Keratinocyte (primary cell): ENCODE data around the gene HCST. TPM values are rescaled to one million over a fixed set of nuclear protein-coding genes. Genes with fewer than 3 reads are reported as not detected.

Source experiments
- DNase-seq: peaks from one replicate; pipeline ENCODE4 v3.0.0-alpha.2; 2011; ENCODE audit warnings: low read depth, missing footprints, low spot score
- FAIRE-seq: peaks from 2 replicates; lab custom pipeline; 2011; peaks lifted over from hg19 to GRCh38; lab: Jason Lieb, UNC
- H2AFZ ChIP-seq: 2 replicates; pipeline ENCODE4 v1.6.0; 2012; ENCODE audit warnings: low read length, control low read depth, inconsistent platforms; ENCODE audit not compliant: control insufficient read depth
- H3K27ac ChIP-seq: 2 replicates; pipeline ENCODE4 v1.5.1; 2011; ENCODE audit warnings: low read length; ENCODE audit not compliant: control insufficient read depth, insufficient read depth
- H3K27me3 ChIP-seq: 3 replicates; pipeline ENCODE4 v1.6.0; 2011; ENCODE audit warnings: low read length; ENCODE audit not compliant: control insufficient read depth, insufficient read depth; ENCODE audit errors: extremely low read depth
- H3K36me3 ChIP-seq, 2 experiments: 2 replicates in 1 of 2; 3 replicates in 1 of 2; pipeline ENCODE4 v1.5.1; 2011; ENCODE audit warnings: low read length in 2 of 2, mild to moderate bottlenecking in 1 of 2; ENCODE audit not compliant: control insufficient read depth in 2 of 2, insufficient read depth in 2 of 2; ENCODE audit errors: extremely low read depth in 1 of 2
- H3K4me1 ChIP-seq: 3 replicates; pipeline ENCODE4 v1.5.1; 2011; ENCODE audit warnings: low read length; ENCODE audit not compliant: control insufficient read depth, insufficient read depth; ENCODE audit errors: extremely low read depth
- H3K4me2 ChIP-seq: 3 replicates; pipeline ENCODE4 v1.6.0; 2011; ENCODE audit warnings: low read depth, low read length; ENCODE audit not compliant: control insufficient read depth, insufficient read depth; ENCODE audit errors: extremely low read depth
- H3K4me3 ChIP-seq, 3 experiments: fragments of 200-600 bp in 1 of 3; sonication (generic) in 1 of 3; 2 replicates in 2 of 3; 3 replicates in 1 of 3; pipeline ENCODE4 v1.5.1; 2011 to 2016; ENCODE audit warnings: low read length in 3 of 3, mild to moderate bottlenecking in 3 of 3, control low read depth in 2 of 3, inconsistent platforms in 1 of 3, low read depth in 1 of 3, mixed read lengths in 1 of 3, mixed run types in 1 of 3, moderate library complexity in 1 of 3; ENCODE audit not compliant: control insufficient read depth in 2 of 3, insufficient read depth in 2 of 3; ENCODE audit errors: extremely low read depth in 1 of 3
- H3K79me2 ChIP-seq: 2 replicates; pipeline ENCODE4 v1.6.0; 2012; ENCODE audit warnings: low read length; ENCODE audit not compliant: control insufficient read depth, insufficient read depth
- H3K9ac ChIP-seq: 3 replicates; pipeline ENCODE4 v1.6.0; 2011; ENCODE audit warnings: low read length; ENCODE audit not compliant: control insufficient read depth, insufficient read depth; ENCODE audit errors: extremely low read depth
- H3K9me1 ChIP-seq: 3 replicates; pipeline ENCODE4 v1.6.0; 2011; ENCODE audit warnings: low read length; ENCODE audit not compliant: control insufficient read depth, insufficient read depth; ENCODE audit errors: extremely low read depth
- H3K9me3 ChIP-seq: 2 replicates; pipeline ENCODE4 v1.5.1; 2012; ENCODE audit warnings: low read depth, low read length; ENCODE audit not compliant: control insufficient read depth
- H4K20me1 ChIP-seq: 3 replicates; pipeline ENCODE4 v1.6.0; 2011; ENCODE audit warnings: low read length; ENCODE audit not compliant: control insufficient read depth, insufficient read depth; ENCODE audit errors: extremely low read depth
- CTCF ChIP-seq, 3 experiments: IDR thresholded peaks in 1 of 3; conservative IDR thresholded peaks in 1 of 3; optimal IDR thresholded peaks in 1 of 3; 2 replicates in 2 of 3; 3 replicates in 1 of 3; pipeline versions ENCODE3 to v1.5.1; 2011; ENCODE audit warnings: low read length in 3 of 3, mild to moderate bottlenecking in 3 of 3, moderate library complexity in 2 of 3, control low read depth in 1 of 3, inconsistent platforms in 1 of 3; ENCODE audit not compliant: insufficient read depth in 2 of 3; ENCODE audit errors: extremely low read depth in 1 of 3
- EZH2 ChIP-seq: IDR thresholded peaks from one replicate; pipeline ENCODE4 v1.6.1; 2012; ENCODE audit warnings: inconsistent platforms, mild to moderate bottlenecking, low read length, moderate library complexity
- dilution Hi-C: fragments of 300-500 bp; cut with MboI; formaldehyde crosslinking; loops from one replicate; pipeline ENCODE4 v1.7.0; 2020; ENCODE audit warnings: low sequenced_read_pairs; ENCODE audit not compliant: extremely low pct_ligation_motif_present
- polyA plus RNA-seq, 5 experiments: library from polyadenylated mRNA; depleted of rRNA in 3 of 5; stranded (reverse) in 3 of 5; stranded (forward) in 1 of 5; unstranded in 1 of 5; fragments of >200 nt; gene quantifications; 1 replicate in 1 of 5; 2 replicates in 3 of 5; 3 replicates in 1 of 5; pipeline versions ENCODE4 v1.2.1 to v1.2.3, GENCODE V29; 2011 to 2012; ENCODE audit warnings: missing spikeins in 2 of 5, low read depth in 1 of 5, low replicate concordance in 1 of 5

The HCST gene
- polyA plus RNA-seq, 1 donor (not counting 4 experiments of a cell fraction or from before 2014, with no cell fraction given) = 0.25 TPM

- H3K36me3 ChIP-seq = no peaks in the 10 kb centered on the region
- H3K4me2 ChIP-seq = no peak overlapping the region
- no peak for FAIRE-seq
- H2AFZ ChIP-seq = no peak overlapping the region
- H3K27ac ChIP-seq = no peak overlapping the region
- dilution Hi-C loops = no loop called here
- no peaks in the 10 kb centered on the region for H4K20me1 ChIP-seq
- no peaks in the 10 kb centered on the region for H3K27me3 ChIP-seq
- H3K9ac ChIP-seq = no peak overlapping the region
- DNase-seq = no peak
- H3K9me1 ChIP-seq = no peaks in the 10 kb centered on the region
- H3K79me2 ChIP-seq = peaks cover 5% of the 10 kb centered on the region
- TF ChIP-seq EZH2 (no peak), CTCF (optimal IDR thresholded peaks at IDR 0.05 in 1 of 3, IDR thresholded peaks at IDR 0.05 in 1 of 3, conservative IDR thresholded peaks at IDR 0.05 in 1 of 3; ENCODE audit: extremely low read depth in 1 of 3, insufficient read depth in 2 of 3, low read length in 3 of 3) (no peak)
- H3K4me3 ChIP-seq = no peak overlapping the region
- H3K4me1 ChIP-seq = peaks cover 16% of the 10 kb centered on the region
- H3K9me3 ChIP-seq = no peaks in the 10 kb centered on the region
These were observed 30.1 kb downstream of the HCST start for GRCh38 chr19:35932291-35932936.

- Histone ChIP-seq H3K79me2 (peaks cover 9% of the 10 kb centered on the region), H3K9me3 (no peaks in the 10 kb centered on the region), H3K36me3 (peaks cover 0 to 1% of the 10 kb centered on the region in 2 experiments), H3K27me3 (no peaks in the 10 kb centered on the region), H3K27ac (no peak within 1 kb of the TSS), H3K4me1 (peaks cover 20% of the 10 kb centered on the region), H2AFZ (peak within 1 kb of the TSS; percentile 97), H3K4me3 (peak within 1 kb of the TSS; percentile 60 to 89 (median 77)), H3K9ac (peak within 1 kb of the TSS; percentile 76), H4K20me1 (no peaks in the 10 kb centered on the region), H3K4me2 (peak within 1 kb of the TSS; percentile 97), H3K9me1 (no peaks in the 10 kb centered on the region)
- no peak for FAIRE-seq
- dilution Hi-C loops = no loop called here
- TF ChIP-seq EZH2 (no peak), CTCF (optimal IDR thresholded peaks at IDR 0.05 in 1 of 3, IDR thresholded peaks at IDR 0.05 in 1 of 3, conservative IDR thresholded peaks at IDR 0.05 in 1 of 3; ENCODE audit: extremely low read depth in 1 of 3, insufficient read depth in 2 of 3, low read length in 3 of 3) (no peak)
- peak; percentile 19 for DNase-seq
These were observed 33.8 kb downstream of the HCST start, which contains the start of gene LRFN3 for GRCh38 chr19:35935911-35936737. Gene LRFN3, plus strand, starts transcription at chr19:35936374. Its CDS starts 3,052 bp downstream, at chr19:35939426.
